HG03520 (cell line): ENCODE measurements around the gene MAPK1.
"Not testable (repeated sequence)": the region's sequence is repeated elsewhere in the genome, so short reads cannot be mapped to it uniquely, and the experiment has no call there.

Experiments
- ATAC-seq: cut with Tn5 transposase; IDR thresholded peaks from one replicate; pipeline ENCODE4 v1.9.1; 2021; ENCODE audit warnings: mild to moderate bottlenecking, moderate library complexity; ENCODE audit not compliant: unreplicated experiment

MAPK1 gene

DNA sequence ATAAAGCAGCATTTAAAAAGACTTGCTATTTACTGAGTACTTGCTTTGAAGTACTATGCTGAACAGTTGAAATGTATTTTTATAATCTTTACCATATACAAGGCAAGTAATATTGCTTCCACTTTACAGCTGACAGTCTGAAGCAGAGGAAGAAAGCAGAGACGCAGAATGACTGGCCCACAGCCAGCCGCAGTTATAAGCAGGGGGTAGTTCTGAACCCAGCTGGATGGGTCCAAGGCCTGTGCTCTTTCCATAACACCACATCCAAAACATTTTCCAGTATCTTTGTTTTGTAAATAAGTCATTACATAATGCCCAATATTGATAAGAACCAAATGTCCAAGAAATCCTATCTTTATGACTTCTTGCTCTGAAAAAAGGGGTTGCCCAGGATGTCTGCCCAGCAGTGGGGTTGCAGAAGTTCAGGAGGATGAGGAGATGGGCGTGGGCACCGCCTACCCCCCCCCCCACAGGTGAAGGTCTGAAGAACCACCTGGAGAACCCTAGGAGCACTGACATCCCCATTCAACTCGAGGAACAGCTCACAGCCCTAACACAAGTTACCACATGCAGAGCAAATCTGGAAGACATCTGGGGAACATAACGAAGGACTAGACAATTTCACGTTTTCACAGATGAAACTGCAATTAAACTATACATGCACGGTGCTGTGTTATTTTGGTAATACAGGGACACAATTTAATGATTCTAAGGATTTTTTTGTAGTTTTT is 107.6 kb downstream of the MAPK1 start:
- no peak for ATAC-seq

DNA sequence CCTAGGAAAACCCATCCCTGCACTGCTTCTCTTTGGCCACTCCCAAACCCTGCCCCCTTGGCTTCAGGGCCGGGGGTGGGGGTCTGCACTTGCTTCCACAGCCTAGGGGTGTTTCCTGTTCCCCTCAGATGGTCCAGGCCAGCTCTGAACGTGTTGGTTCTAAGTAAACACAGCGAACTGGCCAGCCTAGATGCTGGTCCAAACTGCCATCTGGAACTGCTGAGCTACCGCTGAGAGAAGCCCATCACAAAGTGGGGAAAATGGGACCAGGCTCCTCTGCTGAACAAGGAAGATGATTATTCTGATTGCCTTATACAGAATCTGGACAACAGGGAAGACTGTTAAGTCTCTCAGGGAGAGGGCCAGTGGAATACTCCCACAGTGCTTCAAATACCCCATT is 108.4 kb downstream of the MAPK1 start:
- ATAC-seq = no peak

DNA sequence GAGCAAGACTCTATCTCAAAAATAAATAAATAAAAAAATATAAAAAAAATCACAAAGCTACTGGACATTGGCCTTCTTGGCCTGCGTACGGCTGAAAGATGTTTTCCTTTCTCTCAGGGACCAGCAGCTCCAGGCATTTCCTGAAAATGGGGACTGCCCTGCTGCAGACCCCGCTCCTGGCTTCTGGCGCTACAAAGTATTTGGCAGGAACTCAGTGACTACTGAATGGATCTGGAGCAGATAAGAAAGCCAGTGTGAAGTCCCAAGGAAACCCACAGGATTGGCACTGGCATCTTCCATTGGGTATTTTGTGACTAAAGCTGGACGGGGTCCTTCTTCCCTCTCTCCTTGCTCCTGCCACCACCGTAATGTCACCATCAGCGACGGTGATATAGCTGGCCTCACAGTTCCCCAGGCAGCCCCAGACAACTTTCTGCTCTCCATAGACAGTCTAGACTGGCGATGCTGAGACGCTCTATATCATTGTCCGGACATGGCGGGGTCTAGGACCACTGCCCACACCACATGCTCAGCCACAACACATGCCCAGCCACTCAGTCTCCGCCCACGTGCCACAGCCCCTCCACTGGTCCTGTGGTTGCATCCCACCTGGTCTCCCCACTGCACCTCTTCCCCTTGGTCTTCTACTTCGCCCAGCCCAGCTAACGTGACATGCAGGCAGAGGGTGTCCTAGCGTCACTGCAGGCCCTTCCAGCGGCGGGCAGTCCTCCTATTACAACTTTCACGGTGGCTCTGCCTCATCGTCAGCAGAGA is 109.2 kb downstream of the MAPK1 start:
- no peak for ATAC-seq

DNA sequence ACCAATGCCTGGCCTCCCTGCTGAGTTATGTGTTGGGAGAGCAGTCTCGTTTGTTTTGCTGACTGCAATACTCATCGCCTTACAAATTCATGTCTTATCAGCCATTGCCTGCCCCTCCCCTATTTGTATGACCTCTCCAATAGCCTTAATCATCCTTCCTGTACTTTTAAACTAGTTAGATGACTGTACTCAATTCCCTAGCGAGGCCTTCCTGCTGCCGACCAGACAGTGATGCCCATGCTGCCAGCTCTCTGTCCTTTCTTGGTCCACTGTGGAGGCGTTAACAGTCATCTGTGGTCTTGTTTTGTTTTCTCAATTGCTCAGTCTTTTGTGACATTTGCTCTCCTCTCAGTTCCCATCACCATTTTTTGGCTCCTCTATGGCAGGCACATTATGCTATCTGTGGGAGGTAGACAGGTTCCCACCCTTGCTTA is 111.6 kb downstream of the MAPK1 start:
- ATAC-seq = no peak

DNA sequence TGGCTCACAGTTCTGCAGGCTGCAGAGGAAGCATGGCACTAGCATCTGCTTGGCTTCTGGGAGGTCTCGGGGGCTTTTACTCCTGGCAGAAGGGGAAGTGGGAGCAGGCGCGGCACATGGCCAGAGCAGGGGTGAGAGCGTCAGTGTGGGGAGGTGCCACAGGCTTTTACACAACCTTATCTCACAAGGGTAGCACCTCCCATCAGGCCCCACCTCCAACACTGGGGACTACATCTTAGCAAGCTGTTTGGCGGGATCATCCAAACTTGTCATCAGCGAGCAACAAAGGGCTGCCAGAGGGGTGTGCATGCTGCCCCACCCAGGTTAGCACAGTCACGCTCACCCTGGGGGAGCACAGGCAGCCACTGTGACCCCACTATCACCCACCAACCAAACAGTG is 112.9 kb downstream of the MAPK1 start:
- ATAC-seq = no peak

DNA sequence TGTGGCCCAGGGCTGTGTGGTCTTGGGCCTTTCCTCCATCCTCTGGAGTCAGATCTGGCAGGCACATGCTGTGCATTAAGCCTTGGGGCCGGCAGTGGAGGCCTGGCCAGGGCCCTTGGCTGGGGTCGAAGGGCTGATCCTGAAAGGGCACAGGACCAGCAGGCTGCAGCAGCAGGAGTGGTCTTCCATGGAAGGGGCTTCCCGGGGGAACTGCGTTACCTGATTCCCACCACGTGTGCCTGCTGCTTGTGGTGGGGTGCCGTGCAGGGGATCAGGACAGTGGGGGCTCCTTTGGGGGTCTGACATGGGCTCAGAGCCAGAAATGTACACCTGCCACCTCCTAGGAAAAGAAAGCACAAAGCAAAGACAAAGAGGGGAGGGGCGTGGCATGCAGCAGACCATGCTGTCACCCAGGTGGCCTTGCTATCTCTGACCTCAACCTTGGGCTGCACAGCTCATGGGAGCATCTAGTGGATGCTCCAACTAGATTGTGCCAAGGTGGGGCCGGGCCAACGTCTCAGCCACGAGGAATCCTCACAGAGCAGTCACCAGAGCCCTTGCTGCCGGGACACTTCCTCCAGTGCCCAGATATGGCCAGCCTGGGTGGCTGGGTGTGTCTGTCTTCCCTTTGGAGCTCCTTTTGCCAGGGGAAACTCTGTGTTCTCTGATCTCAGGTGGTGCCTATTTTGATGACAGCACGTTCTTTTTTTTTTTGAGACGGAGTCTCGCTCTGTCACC is 113.9 kb downstream of the MAPK1 start:
- no peak for ATAC-seq

DNA sequence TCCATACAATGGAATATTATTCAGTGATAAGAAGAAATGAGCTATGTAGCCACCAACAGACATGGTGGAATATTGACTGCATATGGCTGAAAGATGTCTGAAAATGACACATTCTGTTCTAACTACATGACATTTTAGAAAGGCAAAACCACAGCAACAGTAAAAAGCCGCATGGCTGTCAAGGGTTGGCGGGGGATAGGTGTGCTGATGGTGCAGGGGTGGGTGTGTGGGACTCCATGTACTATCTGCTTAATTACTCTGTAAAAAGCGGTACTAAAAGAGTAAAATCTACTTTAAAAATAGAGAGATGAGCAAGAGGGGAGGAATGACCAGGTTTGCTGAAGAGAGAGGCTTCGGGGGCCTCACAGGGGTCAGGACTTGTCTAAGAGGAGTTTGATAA is 115.2 kb downstream of the MAPK1 start:
- no peak for ATAC-seq

DNA sequence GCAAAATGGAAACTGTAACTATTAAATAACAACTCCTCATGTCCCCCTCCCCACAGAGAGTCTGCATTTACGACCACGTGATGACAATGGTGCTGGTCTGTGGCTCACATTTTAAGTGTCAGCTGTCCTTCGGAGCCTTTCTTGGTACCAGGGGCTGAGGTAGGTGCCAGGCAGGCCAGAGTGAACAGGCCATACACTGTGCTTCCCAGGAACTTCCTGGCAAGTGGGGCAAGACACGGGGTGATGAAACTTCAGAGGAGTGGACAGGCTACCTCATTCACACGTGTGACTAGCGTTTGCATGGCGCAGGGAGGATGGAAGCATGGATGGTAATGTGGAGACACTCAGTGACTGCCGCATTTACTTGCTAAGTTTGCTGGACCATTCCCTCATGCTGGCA is 121.5 kb downstream of the MAPK1 start:
- no peak for ATAC-seq

DNA sequence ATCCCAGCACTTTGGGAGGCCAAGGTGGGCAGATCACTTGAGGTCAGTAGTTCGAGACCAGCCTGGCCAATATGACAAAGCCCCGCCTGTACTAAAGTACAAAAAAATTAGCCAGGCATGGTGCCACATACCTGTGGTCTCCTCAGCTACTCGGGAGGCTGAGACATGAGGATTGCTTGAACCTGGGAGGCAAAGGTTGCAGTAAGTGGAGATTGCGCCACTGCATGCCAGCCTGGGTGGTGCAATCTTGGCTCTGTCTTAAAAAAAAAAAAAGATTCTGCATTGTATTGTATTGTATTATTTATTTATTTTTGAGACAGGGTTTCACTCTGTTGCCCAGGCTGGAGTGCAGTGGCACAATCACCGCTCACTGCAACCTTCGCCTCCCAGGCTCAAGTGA is 122.5 kb downstream of the MAPK1 start:
- ATAC-seq = not testable (repeated sequence)

DNA sequence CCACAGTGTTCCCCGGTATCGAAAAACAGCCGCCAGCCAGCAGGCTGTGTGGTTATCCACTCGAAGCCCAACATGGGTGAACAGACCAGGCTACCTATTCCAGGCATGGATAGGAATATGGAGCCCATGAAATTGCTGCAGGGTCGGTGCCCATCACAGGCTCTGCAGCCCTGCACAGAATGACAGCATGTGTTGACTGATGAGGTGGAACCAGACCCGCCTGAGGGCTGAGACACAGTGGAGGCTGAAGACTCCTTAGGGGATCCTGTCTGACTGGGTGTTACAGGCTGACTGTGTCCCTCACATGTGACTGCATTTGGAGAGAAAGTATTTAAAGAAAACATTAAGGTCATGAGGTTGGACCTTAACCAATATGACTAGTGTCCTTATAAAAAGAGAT is 125.7 kb downstream of the MAPK1 start:
- ATAC-seq = no peak

DNA sequence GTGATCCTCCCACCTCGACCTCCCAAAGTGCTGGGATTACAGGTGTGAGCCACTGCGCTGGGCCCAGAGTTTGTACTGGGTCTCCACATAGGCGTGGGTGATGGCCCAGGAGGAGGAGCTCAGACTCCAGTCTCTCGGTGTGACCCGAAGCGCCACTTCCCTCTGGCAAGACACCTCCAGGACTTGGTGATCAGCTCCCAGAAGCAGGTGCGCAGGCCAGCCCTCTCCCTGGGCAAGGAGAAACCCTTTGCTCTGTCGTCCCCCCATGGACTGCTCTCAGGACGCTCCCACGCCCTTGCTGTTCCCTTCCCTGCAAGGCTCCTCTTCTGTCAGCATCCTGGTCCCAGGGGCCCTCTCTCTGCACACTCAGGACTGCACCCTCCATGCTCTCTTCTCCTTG is 126.4 kb downstream of the MAPK1 start:
- ATAC-seq = no peak

DNA sequence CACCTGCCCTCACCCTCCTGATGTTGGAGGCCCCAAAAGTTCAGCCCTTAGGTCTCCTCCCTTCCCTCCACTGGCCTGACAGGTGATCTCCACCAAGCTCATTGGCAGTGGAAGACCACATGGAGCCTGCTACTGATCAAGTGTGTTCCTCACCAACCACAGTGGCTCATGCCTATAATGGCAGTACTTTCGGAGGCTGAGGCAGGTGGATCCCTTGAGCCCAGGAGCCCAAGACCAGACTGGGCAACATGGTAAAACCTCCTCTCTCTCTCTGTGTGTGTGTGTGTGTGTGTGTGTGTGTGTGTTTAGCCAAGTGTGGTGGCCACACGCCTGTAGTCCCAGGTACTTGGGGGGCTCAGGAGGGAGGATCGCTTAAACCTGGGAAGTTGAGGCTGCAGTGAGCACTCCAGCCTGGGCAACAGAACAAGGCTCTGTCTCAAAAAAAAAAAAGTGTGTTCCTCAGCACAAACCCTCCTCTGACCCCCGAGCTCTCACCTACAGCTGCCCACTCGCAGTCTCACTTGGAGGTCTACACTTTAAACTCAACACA is 127.5 kb downstream of the MAPK1 start:
- no peak for ATAC-seq

DNA sequence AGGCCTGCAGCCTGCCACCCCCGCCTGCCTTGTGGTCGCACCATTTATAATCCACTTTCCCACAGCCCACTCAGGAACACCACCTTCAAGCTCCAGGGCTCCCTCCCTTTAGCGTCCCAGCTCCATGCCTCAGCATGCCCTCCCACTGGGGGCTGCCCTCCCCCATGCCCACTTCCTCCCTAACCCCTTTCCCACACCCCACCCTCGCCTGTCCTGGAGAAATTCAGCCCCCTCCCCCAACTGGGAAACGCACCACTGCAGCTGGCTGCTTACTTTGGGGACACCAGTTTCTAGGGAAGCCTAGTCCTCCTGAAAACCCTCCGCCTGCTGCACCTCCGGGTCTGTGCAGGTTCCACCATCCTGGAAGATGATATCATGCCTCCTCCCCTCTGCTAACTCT is 128.5 kb downstream of the MAPK1 start:
- no peak for ATAC-seq

DNA sequence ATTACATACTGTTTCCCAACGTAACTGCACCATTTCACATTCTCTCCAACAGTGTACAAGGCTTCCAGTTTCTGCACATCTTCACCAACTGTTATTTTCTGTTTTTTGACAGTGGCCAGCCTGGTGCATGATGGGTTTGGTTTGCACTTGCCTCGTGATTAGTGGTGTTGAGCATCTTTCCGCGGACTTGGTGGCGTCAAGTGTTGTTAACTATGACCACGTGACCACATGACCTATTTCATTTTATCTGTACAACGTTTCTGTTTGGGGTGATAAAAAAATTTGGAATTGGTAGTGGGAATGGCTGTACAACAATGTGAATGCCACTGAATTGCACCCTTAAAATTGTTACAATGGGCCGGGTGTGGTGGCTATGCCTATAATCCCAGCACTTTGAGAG is 129.4 kb downstream of the MAPK1 start:
- no peak for ATAC-seq

DNA sequence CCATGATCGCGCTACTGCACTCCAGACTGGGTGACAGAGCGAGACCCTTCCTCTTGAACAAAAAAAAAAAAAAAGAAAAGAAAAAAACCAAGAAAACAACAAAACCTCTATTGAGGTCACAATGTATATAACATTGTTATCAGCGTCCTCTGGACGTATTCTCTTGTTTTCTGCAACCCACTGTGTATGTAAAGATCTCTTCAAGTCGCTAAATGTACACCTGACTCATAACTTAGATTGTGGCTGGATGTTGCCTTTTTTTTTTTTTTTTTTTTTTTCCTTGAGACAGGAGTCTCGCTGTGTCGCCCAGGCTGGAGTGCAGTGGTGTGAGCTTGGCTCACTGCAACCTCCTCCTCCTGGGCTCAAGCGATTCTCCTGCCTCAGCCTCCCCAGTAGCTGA is 130.5 kb downstream of the MAPK1 start:
- ATAC-seq = no peak

DNA sequence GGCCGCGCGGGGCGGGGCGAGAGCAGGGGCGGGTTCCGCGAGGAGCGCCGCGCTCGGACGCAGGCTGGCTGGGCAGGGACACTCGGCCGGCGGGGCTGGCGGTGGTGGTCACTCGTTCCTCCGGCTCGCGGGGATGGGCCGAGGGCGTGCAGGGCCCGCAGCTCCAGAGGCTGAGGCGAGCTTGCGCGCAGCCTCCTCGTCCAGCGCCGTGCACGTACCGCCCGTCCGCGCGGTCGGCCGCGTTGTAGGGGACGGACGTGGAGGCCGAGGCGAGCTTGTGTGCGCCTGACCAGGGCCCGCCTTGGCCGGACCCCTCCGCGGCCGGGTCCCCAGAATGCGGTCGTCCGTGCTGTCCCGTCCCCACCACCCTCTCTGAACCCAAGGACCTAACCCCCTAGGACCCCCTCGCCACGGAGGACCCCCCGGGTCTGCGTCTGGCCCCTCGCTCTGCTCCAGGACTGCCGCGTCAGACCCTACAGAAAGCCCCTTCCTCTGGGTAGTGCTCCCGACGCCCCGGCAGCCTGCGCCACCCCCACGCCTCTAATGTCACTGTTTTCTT is 131.3 kb downstream of the MAPK1 start:
- no peak for ATAC-seq

DNA sequence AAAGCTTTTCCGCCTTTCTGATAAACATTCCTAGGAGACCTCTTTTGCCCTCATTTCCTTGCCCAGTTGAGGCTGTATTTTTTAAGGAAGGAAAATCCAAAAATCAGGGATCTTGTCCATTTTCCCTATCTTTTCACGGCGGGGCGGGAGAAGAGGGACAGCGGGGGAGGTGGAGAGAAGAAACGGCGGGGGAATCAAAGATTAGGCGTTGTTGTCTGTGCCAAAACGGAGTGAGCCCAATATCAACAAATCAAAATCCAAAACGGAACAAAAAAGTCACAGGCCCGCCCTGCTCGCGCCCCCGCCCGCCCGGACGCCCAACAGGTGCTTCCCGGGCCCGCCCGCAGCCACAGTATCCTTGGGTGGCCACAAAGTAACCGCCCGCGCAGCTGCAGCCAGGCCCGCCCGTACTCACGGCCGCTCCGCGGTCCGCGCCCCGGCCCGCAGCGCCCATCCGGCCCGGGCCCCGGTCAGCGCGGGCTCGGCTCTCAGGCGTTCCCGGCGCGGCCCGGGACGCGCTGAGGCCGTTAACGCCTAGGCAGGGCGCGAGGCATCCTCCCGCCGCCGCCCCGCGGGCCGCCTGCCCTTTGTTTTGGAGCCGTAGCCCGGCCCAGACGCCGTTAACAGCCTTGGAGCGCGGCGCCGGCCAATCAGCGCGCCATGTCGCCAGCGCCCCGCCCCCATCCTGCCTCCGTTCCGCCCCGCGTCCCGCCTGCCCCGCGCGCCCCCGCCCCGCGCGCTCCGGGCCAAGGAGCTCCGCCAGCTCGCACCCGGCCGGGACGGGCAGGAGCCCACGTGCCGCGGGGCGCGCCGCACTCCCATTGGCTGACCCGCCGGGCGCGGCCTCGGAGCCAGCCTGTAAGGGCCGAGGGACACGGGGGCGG is 132.0 kb downstream of the MAPK1 start, which contains the start of gene YPEL1:
YPEL1 (minus strand) TSS at position 595 of the 884 bp plus-strand sequence. CDS start 25,050 bp downstream, outside the sequence.
- ATAC-seq = peak; percentile 69

DNA sequence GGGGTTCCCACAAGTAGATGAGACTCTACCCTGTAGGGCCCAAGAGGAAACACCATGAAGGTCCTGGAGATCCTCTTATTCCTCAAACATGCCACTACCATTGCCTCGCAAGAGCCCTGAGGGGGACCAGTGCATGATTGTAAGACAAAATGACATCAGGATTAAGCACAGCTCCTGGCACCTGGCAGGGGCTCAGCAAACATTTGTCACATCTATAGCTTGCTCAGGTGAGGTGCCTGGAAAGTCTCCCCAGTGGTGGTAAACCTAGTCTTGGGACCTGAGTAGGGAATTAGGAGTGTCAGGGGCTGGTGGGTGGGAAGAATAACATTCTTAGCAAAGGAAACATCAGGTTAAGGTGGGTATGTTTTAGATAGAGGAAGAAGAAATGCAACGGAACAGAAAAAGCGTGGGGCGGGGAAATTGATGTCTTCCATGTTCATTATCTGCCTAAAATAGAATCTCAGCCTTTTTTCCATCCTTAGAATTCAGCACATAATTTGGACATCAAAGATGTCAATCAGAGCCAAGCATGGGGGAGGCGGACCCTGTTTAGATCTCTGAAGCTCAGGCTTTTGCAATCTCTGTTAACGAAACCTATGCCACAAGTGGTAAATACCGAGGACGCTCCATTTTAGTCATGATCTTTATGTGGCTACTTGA is 132.8 kb downstream of the MAPK1 start:
- no peak for ATAC-seq

DNA sequence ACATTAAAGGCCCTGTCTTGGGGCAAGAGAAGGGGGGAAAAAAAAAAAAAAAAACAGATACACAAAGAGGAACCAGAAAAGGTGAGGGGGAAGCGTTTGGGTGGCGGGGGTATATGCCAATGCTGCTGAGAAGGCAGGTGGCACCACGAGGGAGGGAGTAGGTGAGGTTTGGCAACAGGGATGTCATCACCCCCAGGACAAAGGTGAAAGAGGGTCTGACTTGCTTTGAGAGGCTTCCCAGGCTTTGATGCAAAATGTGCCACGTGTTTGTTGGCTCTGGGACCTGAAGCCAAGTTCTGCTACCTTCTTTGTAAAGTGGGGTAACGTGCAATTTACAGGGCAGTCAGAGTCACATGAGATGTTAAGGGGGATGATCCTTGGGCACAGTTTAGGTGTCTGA is 135.9 kb downstream of the MAPK1 start:
- ATAC-seq = no peak
